ENCODE results near the gene SKA3. TPM values are rescaled to one million over a fixed set of nuclear protein-coding genes. Genes with fewer than 3 reads are reported as not detected.

Gene SKA3
- total and polyA plus RNA-seq, 2 of the 13 experiments (the other 11 are each of a cell fraction or from before 2014, with no cell fraction given) = 7.2 to 10.8 TPM

DNA sequence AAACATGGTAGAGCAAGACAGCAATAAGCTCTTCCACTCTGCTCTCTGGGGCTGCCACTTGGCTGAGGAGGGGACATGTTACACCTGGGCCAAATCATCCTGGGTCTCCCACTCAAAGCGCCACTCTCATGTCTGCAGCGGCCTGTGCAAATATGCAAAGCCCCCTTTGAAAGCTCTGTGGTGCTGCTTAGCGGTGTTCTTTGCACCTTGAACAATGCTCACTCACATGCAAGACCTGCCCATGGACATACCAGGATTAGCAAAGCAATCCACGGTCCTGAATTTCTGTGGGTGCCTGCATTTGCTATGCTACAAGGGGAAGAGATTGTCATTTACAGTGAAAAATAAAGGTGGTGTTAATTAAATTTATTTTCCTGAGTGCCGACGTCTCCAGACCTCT lies 48.7 kb upstream of the SKA3 start (continued):
- TF ChIP-seq KIAA2018 (CRISPR knock-in tag; IDR thresholded peaks at IDR 0.05; ENCODE audit: borderline replicate concordance) = no peak
- TF ChIP-seq MXD1 (CRISPR knock-in tag; IDR thresholded peaks at IDR 0.05) = no peak
- TF ChIP-seq ATF7 (IDR thresholded peaks at IDR 0.05) = no peak
- no peak for TF ChIP-seq ATF7 (CRISPR knock-in tag; IDR thresholded peaks at IDR 0.05)
- TF ChIP-seq SOX13 (IDR thresholded peaks at IDR 0.05) = no peak
- peak in 1 of 2 experiments; percentile 67; a peak in 2 of 4 replicates for TF ChIP-seq SOX13 (CRISPR knock-in tag; conservative IDR thresholded peaks at IDR 0.05 in 1 of 2, IDR thresholded peaks at IDR 0.05 in 1 of 2)
- no peak for TF ChIP-seq MAX (IDR thresholded peaks at IDR 0.05)
- TF ChIP-seq POLR2G (IDR thresholded peaks at IDR 0.05; ENCODE audit: low read depth, low read length) = no peak
- TF ChIP-seq, protein P1, sequence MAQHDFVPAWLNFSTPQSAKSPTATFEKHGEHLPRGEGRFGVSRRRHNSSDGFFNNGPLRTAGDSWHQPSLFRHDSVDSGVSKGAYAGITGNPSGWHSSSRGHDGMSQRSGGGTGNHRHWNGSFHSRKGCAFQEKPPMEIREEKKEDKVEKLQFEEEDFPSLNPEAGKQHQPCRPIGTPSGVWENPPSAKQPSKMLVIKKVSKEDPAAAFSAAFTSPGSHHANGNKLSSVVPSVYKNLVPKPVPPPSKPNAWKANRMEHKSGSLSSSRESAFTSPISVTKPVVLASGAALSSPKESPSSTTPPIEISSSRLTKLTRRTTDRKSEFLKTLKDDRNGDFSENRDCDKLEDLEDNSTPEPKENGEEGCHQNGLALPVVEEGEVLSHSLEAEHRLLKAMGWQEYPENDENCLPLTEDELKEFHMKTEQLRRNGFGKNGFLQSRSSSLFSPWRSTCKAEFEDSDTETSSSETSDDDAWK (CRISPR knock-in tag; IDR thresholded peaks at IDR 0.05) = no peak
- TF ChIP-seq, protein P2, sequence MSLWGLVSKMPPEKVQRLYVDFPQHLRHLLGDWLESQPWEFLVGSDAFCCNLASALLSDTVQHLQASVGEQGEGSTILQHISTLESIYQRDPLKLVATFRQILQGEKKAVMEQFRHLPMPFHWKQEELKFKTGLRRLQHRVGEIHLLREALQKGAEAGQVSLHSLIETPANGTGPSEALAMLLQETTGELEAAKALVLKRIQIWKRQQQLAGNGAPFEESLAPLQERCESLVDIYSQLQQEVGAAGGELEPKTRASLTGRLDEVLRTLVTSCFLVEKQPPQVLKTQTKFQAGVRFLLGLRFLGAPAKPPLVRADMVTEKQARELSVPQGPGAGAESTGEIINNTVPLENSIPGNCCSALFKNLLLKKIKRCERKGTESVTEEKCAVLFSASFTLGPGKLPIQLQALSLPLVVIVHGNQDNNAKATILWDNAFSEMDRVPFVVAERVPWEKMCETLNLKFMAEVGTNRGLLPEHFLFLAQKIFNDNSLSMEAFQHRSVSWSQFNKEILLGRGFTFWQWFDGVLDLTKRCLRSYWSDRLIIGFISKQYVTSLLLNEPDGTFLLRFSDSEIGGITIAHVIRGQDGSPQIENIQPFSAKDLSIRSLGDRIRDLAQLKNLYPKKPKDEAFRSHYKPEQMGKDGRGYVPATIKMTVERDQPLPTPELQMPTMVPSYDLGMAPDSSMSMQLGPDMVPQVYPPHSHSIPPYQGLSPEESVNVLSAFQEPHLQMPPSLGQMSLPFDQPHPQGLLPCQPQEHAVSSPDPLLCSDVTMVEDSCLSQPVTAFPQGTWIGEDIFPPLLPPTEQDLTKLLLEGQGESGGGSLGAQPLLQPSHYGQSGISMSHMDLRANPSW (CRISPR knock-in tag; IDR thresholded peaks at IDR 0.05; ENCODE audit: borderline replicate concordance) = no peak
